ENCODE results near the gene SYAP1.

DNA sequence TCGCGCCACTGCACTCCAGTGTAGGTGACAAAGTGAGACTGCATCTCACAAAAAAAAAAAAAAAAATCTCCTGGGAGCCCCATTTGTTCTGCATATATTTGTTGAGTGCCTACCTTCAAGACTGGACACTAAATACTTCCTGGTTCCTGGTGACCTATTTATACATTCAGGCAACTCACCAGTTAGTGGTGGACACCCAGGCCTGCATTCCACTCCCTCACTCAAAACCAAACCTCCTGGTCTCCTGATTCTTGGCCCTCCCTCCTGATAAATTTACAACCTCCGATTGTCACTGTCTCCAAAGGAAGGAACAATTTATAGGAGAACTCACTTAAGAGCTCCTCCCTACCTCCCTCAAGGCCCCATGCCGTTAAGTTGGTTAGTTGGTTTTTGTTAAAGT lies 3.1 kb downstream of the SYAP1 start:
- TF ChIP-seq, protein P1, sequence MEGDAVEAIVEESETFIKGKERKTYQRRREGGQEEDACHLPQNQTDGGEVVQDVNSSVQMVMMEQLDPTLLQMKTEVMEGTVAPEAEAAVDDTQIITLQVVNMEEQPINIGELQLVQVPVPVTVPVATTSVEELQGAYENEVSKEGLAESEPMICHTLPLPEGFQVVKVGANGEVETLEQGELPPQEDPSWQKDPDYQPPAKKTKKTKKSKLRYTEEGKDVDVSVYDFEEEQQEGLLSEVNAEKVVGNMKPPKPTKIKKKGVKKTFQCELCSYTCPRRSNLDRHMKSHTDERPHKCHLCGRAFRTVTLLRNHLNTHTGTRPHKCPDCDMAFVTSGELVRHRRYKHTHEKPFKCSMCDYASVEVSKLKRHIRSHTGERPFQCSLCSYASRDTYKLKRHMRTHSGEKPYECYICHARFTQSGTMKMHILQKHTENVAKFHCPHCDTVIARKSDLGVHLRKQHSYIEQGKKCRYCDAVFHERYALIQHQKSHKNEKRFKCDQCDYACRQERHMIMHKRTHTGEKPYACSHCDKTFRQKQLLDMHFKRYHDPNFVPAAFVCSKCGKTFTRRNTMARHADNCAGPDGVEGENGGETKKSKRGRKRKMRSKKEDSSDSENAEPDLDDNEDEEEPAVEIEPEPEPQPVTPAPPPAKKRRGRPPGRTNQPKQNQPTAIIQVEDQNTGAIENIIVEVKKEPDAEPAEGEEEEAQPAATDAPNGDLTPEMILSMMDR (IDR thresholded peaks at IDR 0.05) = no peak
- no peak for TF ChIP-seq EZH2phosphoT487 (IDR thresholded peaks at IDR 0.05)

Data from neural progenitor cell (in vitro differentiated cells).